ENCODE results near the gene PRKCE. TPM values are rescaled to one million over a fixed set of nuclear protein-coding genes. Genes with fewer than 3 reads are reported as not detected.

PRKCE gene
- total RNA-seq, 4 donors from 2014 or later: 20.0 to 29.7 (median 25.2) TPM

DNA sequence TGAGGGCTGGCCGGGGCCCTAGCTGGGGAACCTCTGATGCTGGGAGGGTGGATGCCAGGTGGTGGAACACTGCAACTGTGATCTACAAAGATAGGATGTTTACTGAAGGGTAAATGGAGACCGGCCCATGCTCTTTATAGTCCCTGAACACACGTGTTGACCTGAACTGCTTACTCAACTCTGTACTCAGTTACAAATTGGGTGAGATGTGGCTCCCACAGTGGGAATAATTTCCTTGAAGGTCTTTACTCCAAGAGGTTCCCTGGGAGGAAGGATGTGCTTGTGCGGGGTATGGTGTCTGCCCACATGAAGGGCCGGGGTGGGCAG lies 254.1 kb downstream of the PRKCE start:
- TF ChIP-seq, protein P1, sequence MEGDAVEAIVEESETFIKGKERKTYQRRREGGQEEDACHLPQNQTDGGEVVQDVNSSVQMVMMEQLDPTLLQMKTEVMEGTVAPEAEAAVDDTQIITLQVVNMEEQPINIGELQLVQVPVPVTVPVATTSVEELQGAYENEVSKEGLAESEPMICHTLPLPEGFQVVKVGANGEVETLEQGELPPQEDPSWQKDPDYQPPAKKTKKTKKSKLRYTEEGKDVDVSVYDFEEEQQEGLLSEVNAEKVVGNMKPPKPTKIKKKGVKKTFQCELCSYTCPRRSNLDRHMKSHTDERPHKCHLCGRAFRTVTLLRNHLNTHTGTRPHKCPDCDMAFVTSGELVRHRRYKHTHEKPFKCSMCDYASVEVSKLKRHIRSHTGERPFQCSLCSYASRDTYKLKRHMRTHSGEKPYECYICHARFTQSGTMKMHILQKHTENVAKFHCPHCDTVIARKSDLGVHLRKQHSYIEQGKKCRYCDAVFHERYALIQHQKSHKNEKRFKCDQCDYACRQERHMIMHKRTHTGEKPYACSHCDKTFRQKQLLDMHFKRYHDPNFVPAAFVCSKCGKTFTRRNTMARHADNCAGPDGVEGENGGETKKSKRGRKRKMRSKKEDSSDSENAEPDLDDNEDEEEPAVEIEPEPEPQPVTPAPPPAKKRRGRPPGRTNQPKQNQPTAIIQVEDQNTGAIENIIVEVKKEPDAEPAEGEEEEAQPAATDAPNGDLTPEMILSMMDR (IDR thresholded peaks at IDR 0.05): no peak
- TF ChIP-seq POLR2A (IDR thresholded peaks at IDR 0.05): no peak
- Histone ChIP-seq H3K4me3 (no peak overlapping the region), H3K4me1 (peaks cover 0 to 5% (median 0%) of the 10 kb centered on the region in 4 donors), H3K27ac (no peak overlapping the region), H3K9me3 (no peaks in the 10 kb centered on the region), H3K36me3 (no peaks in the 10 kb centered on the region), H3K27me3 (no peaks in the 10 kb centered on the region)
- DNase-seq: no peak

DNA sequence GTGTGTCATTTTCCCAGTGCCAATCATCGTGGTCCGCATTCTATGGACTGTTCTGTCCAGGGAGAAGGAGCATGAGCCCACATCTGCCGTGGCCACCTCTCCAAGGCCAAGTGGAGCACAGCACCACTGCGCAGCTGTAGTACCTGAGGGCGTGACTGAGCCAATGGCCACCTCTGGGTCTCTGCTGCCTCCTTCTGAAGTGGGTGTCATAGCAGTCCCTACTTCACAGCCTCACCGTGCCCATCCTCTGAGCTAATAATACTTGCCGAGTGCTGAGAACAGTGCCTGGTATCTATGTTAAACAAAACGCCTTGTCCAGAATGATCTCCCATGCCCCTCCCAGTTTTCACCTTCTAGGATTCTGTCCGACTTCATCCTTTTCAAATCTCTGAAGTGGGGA lies 256.1 kb downstream of the PRKCE start:
- Histone ChIP-seq H3K27ac (no peak overlapping the region), H3K9me3 (no peaks in the 10 kb centered on the region), H3K36me3 (no peaks in the 10 kb centered on the region), H3K4me3 (no peak overlapping the region), H3K27me3 (no peaks in the 10 kb centered on the region), H3K4me1 (peaks cover 0 to 13% (median 0%) of the 10 kb centered on the region in 4 donors)
- DNase-seq: no peak
- TF ChIP-seq, protein P1 (IDR thresholded peaks at IDR 0.05): no peak
- no peak for TF ChIP-seq POLR2A (IDR thresholded peaks at IDR 0.05)

DNA sequence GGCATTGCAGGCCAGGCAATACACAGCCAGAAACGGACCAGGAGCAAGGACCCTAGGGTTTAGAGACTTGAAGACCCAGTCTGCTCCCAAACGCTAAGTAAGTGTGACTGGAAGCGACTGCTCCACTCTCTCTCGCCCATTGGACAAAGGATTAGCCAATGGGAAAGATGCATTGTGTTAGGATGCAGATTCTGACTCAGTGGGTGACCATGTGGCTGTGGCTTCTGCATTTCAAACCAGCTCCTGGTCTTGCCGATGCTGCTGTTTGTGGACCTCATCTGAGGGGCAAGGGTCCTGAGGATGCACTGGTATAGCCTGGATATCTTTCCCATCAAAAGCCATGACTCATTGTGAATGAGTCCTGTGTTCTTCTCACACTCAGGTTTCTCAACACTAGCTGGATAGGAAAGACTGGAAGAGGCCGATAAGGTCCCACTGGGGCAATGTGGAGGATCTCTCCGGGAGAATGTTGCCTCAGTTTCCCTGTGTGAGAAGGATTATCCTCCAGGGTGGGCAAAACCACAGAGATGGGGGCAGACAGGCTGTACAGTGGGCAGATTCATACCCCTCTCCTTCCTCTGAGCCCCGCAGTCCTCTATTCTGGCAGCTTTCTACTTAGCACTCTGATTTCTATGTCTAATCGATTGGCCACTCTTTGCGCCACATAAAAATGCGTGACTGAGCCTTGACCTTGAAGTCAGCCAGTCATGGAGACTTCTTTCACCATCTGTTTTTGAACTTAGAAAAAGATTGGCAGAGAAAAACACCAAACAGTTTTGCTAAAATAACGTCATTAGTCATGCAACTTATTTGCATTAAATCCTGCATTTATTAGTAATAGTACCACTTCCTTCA lies 257.1 kb downstream of the PRKCE start:
- H3K27me3 ChIP-seq: no peaks in the 10 kb centered on the region
- no peak for TF ChIP-seq POLR2A (IDR thresholded peaks at IDR 0.05)
- TF ChIP-seq, protein P1 (IDR thresholded peaks at IDR 0.05): no peak
- H3K4me1 ChIP-seq: peaks cover 0 to 13% (median 0%) of the 10 kb centered on the region in 4 donors
- H3K36me3 ChIP-seq: no peaks in the 10 kb centered on the region
- no peak overlapping the region for H3K27ac ChIP-seq
- no peak for DNase-seq
- no peaks in the 10 kb centered on the region for H3K9me3 ChIP-seq
- H3K4me3 ChIP-seq: no peak overlapping the region

DNA sequence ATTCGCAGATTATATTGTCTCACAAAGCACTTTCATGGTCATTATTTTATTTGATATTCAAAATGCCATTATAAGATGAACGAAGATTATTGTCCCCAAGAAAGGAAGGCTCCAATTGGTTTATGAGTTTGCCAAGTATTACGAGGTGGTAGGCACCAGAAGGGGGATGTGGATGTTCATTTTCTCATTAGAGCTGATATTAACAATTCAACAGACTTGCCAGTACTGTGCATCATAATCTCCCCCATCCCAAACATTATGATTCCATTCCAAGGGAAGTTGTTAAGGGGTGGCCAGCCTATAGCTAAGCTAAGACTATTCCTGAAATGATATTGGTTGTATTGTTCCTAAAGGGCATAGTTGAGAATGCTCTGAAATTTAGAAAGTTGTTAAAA lies 257.7 kb downstream of the PRKCE start:
- Histone ChIP-seq H3K27ac (no peak overlapping the region), H3K4me1 (peaks cover 0 to 13% (median 0%) of the 10 kb centered on the region in 4 donors), H3K27me3 (no peaks in the 10 kb centered on the region), H3K4me3 (no peak overlapping the region), H3K36me3 (no peaks in the 10 kb centered on the region), H3K9me3 (no peaks in the 10 kb centered on the region)
- TF ChIP-seq POLR2A (IDR thresholded peaks at IDR 0.05): no peak
- TF ChIP-seq, protein P1 (IDR thresholded peaks at IDR 0.05): no peak
- DNase-seq: no peak

DNA sequence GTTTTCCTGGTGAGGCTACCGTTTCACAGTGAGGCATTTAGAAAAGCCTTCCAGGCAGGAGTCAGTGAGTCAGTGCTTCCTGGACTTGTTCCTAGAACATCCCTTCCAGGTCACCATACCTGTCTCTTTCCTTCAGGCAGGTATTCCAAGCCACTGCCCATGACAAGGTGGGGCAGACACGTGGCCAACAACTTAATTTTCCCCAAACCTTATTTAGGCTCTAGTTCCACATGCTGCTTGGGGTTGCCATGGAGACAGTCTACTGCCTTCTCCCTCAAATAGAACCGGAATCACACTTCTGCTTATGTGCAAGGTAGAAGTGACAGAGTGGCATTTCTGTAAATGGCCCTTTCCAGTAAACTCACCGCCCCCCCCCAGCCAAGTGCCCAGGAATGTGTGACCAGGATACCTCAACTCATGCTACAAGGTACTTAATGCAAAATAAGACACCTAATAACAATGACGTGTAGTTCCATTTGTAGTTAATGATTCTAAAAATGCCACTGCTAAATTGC lies 258.3 kb downstream of the PRKCE start:
- H3K36me3 ChIP-seq: no peaks in the 10 kb centered on the region
- H3K4me3 ChIP-seq: no peak overlapping the region
- no peaks in the 10 kb centered on the region for H3K27me3 ChIP-seq
- TF ChIP-seq POLR2A (IDR thresholded peaks at IDR 0.05): no peak
- TF ChIP-seq, protein P1 (IDR thresholded peaks at IDR 0.05): no peak
- H3K9me3 ChIP-seq: no peaks in the 10 kb centered on the region
- peak in 2 of 3 donors; percentile 49 to 50 for DNase-seq
- H3K27ac ChIP-seq: no peak overlapping the region
- peaks cover 0 to 13% (median 0%) of the 10 kb centered on the region in 4 donors for H3K4me1 ChIP-seq
